Esophagus muscularis mucosa (tissue), 4 donors: ENCODE measurements around the gene PLIN4.

Experiments used
- CTCF ChIP-seq, 3 experiments: fragments of 200-600 bp in 2 of 3; fragments of 450-650 bp in 1 of 3; sonication (generic) in 2 of 3; IDR thresholded peaks; one replicate each; pipeline ENCODE4 v1.5.1; 2017 to 2019; ENCODE audit warnings: antibody characterized with exemption in 3 of 3, mild to moderate bottlenecking in 2 of 3, moderate library complexity in 1 of 3
- EP300 ChIP-seq: sonication (generic); formaldehyde crosslinking; IDR thresholded peaks from one replicate; pipeline ENCODE4 v1.6.1; 2017; ENCODE audit warnings: antibody characterized with exemption
- POLR2A ChIP-seq: fragments of 450-650 bp; IDR thresholded peaks from one replicate; pipeline ENCODE4 v1.6.1; 2017; ENCODE audit warnings: antibody characterized with exemption, moderate library complexity, mild to moderate bottlenecking, low read depth
- POLR2AphosphoS5 ChIP-seq, 2 donors: sonication (generic); formaldehyde crosslinking; IDR thresholded peaks; one replicate each; pipeline ENCODE4 v1.6.1; 2017; ENCODE audit warnings: antibody characterized with exemption in 2 of 2

DNA sequence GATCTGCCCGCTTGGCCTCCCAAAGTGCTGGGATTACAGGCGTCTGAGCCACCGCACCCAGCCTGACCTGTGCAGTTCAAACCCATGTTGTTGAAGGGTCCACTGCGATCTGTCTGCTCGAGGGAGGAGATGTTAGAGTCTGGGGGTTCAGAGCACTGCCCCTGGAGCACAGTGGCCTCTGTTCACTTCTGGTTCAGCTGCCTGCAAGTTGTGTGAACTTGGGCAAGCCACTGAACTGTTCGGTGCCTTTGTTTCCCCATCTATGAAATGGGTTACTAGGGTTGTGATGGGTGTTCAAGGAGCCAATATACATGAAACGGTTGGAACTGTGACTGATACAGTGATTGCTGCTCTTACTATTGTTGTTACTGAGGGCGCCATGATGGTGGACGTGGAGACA lies 15.0 kb upstream of the PLIN4 start:
- TF ChIP-seq CTCF (IDR thresholded peaks at IDR 0.05) (no peak), POLR2A (no peak), POLR2AphosphoS5 (IDR thresholded peaks at IDR 0.05) (no peak), EP300 (no peak)
